HepG2 (cell line): ENCODE measurements around the gene COMMD1. TPM values are rescaled to one million over a fixed set of nuclear protein-coding genes. Genes with fewer than 3 reads are reported as not detected.

Source experiments
- AHR ChIP-seq: IDR thresholded peaks from 2 replicates; pipeline ENCODE4 v1.6.1; 2018; ENCODE audit warnings: missing genetic modification reagents, missing compliant biosample characterization
- CSRNP2 ChIP-seq: sonication (generic); formaldehyde crosslinking; conservative IDR thresholded peaks from 2 replicates; pipeline ENCODE4 v1.8.0; 2022; ENCODE audit warnings: low read depth, missing genetic modification reagents
- DR1 ChIP-seq: sonication (generic); formaldehyde crosslinking; IDR thresholded peaks from 2 replicates; pipeline ENCODE4 v1.8.0; 2021; ENCODE audit warnings: mild to moderate bottlenecking, missing genetic modification reagents, inconsistent platforms
- ELF1 ChIP-seq: sonication (generic); formaldehyde crosslinking; IDR thresholded peaks from 2 replicates; pipeline ENCODE4 v1.4.0; 2020; ENCODE audit warnings: missing genetic modification reagents
- ELF3 ChIP-seq: IDR thresholded peaks from 2 replicates; pipeline ENCODE4 v1.6.1; 2016; ENCODE audit warnings: missing genetic modification reagents, missing compliant biosample characterization
- HIVEP1 ChIP-seq: sonication (generic); formaldehyde crosslinking; IDR thresholded peaks from 2 replicates; pipeline ENCODE4 v1.4.0; 2020; ENCODE audit warnings: mild to moderate bottlenecking, missing genetic modification reagents
- HMGA1 ChIP-seq: sonication (generic); formaldehyde crosslinking; conservative IDR thresholded peaks from 2 replicates; pipeline ENCODE4 v1.4.0; 2020; ENCODE audit warnings: missing genetic modification reagents
- RORA ChIP-seq: sonication (generic); formaldehyde crosslinking; IDR thresholded peaks from 2 replicates; pipeline ENCODE4 v1.5.0; 2020; ENCODE audit warnings: mild to moderate bottlenecking, missing genetic modification reagents, moderate library complexity
- SALL1 ChIP-seq: sonication (generic); formaldehyde crosslinking; IDR thresholded peaks from 2 replicates; pipeline ENCODE4 v1.8.0; 2022; ENCODE audit warnings: mild to moderate bottlenecking, missing genetic modification reagents
- TFAP4 ChIP-seq: sonication (generic); IDR thresholded peaks from 2 replicates; pipeline ENCODE4 v1.6.1; 2016; ENCODE audit warnings: low read depth, borderline replicate concordance
- ZBTB10 ChIP-seq: sonication (generic); formaldehyde crosslinking; IDR thresholded peaks from 2 replicates; pipeline ENCODE4 v1.4.0; 2020; ENCODE audit warnings: missing genetic modification reagents, borderline replicate concordance
- ZBTB7A ChIP-seq: sonication (generic); formaldehyde crosslinking; IDR thresholded peaks from 2 replicates; pipeline ENCODE4 v1.8.0; 2022; ENCODE audit warnings: mild to moderate bottlenecking, missing genetic modification reagents
- ZNF207 ChIP-seq: fragments of 450-650 bp; IDR thresholded peaks from 2 replicates; pipeline ENCODE4 v1.6.1; 2016; ENCODE audit warnings: antibody characterized with exemption, borderline replicate concordance
- ZNF550 ChIP-seq: sonication (generic); formaldehyde crosslinking; IDR thresholded peaks from 2 replicates; pipeline ENCODE4 v1.4.0; 2020; ENCODE audit warnings: mild to moderate bottlenecking, missing genetic modification reagents, borderline replicate concordance
- ZNF615 ChIP-seq: sonication (generic); formaldehyde crosslinking; IDR thresholded peaks from 2 replicates; pipeline ENCODE4 v1.5.0; 2020; ENCODE audit warnings: mild to moderate bottlenecking, missing genetic modification reagents, borderline replicate concordance
- polyA plus RNA-seq, 8 experiments: library from polyadenylated mRNA; depleted of rRNA in 3 of 8; stranded (reverse) in 7 of 8; unstranded in 1 of 8; fragments of >200 nt; fragmentation: Illumina TruSeq in 4 of 8; extraction: Trizol in 4 of 8; gene quantifications; 2 replicates each; pipeline versions ENCODE4 v1.2.1 to v1.2.3, GENCODE V29; 2011 to 2016; ENCODE audit warnings: low read depth in 4 of 8, missing spikeins in 1 of 8, mixed read lengths in 1 of 8; ENCODE audit not compliant: insufficient read depth in 1 of 8
- total RNA-seq, 5 experiments: library from RNA; depleted of rRNA; stranded (reverse); fragments of >200 nt; fragmentation: Illumina TruSeq; extraction: Trizol; gene quantifications; 2 replicates each; pipeline ENCODE4 v1.2.3, GENCODE V29; 2016; ENCODE audit warnings: low read depth in 1 of 5
- TF ChIP-seq, protein P1 (sequence below): sonication (generic); formaldehyde crosslinking; IDR thresholded peaks from 2 replicates; pipeline ENCODE4 v1.4.0; 2020; ENCODE audit warnings: missing genetic modification reagents, borderline replicate concordance

The COMMD1 gene
- total and polyA plus RNA-seq, 2 of the 13 experiments (the other 11 are each of a cell fraction or from before 2014, with no cell fraction given) = 25.7 to 105 TPM

DNA sequence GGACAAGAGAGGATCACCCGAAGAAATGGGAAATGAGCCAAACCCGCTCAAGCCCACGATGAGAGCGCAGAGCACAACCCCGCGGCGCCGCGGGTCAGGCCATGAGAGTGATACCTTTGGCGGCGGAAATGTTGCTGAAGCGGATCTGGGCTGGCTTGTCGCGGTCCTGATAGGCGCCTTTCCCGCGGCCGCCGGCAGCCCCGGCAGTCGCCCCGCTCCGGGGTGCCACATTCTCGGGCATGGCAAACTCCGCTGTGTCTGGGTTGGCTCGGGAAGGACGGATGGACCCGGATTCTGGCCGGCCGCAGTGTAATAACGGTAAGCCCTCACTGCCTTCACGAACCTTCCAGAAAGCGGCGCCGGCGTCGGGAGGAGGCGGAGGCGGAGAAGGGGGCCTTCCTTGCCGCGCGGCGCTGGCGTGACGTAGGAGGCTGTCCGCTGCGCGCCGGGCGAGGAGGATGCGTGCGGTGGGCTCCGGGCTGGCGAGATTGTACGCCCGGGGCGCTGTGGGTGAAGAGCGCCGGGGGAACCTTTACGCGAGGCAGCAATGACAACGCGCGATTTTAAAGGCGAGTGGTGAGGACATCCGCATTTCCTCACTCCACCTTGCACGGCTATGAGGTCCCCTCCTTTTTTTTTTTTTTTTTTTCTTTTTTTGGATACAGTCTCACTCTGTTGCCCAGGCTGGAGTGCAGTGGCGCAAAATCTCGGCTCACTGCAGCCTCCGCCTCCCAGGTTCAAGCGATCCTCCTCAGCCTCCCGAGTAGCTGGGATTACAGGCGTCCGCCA lies 17.0 kb upstream of the COMMD1 start, which contains the start of gene CCT4 (continued):
- TF ChIP-seq, protein P1, sequence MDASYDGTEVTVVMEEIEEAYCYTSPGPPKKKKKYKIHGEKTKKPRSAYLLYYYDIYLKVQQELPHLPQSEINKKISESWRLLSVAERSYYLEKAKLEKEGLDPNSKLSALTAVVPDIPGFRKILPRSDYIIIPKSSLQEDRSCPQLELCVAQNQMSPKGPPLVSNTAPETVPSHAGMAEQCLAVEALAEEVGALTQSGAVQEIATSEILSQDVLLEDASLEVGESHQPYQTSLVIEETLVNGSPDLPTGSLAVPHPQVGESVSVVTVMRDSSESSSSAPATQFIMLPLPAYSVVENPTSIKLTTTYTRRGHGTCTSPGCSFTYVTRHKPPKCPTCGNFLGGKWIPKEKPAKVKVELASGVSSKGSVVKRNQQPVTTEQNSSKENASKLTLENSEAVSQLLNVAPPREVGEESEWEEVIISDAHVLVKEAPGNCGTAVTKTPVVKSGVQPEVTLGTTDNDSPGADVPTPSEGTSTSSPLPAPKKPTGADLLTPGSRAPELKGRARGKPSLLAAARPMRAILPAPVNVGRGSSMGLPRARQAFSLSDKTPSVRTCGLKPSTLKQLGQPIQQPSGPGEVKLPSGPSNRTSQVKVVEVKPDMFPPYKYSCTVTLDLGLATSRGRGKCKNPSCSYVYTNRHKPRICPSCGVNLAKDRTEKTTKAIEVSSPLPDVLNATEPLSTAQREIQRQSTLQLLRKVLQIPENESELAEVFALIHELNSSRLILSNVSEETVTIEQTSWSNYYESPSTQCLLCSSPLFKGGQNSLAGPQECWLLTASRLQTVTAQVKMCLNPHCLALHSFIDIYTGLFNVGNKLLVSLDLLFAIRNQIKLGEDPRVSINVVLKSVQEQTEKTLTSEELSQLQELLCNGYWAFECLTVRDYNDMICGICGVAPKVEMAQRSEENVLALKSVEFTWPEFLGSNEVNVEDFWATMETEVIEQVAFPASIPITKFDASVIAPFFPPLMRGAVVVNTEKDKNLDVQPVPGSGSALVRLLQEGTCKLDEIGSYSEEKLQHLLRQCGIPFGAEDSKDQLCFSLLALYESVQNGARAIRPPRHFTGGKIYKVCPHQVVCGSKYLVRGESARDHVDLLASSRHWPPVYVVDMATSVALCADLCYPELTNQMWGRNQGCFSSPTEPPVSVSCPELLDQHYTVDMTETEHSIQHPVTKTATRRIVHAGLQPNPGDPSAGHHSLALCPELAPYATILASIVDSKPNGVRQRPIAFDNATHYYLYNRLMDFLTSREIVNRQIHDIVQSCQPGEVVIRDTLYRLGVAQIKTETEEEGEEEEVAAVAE = peak; percentile 66; the same call in 1 of the 2 replicates
- no peak for TF ChIP-seq ZNF615
- peak; percentile 60; the same call in 1 of the 2 replicates for TF ChIP-seq AHR (CRISPR knock-in tag)
- TF ChIP-seq HIVEP1 (CRISPR knock-in tag) = peak; percentile 95; the same call in 1 of the 2 replicates
- TF ChIP-seq ELF3 = peak; percentile 84
- no peak for TF ChIP-seq HMGA1
- TF ChIP-seq ELF1 (CRISPR knock-in tag) = peak; percentile 80
- peak; percentile 82 for TF ChIP-seq ZBTB7A
- no peak for TF ChIP-seq TFAP4
- TF ChIP-seq DR1 (CRISPR knock-in tag) = peak; percentile 99
- peak; percentile 93 for TF ChIP-seq SALL1 (CRISPR knock-in tag)
- no peak for TF ChIP-seq ZNF207
- no peak; the same call in none of the 2 replicates for TF ChIP-seq ZNF550
- no peak for TF ChIP-seq RORA (CRISPR knock-in tag)
- no peak; the same call in 1 of the 2 replicates for TF ChIP-seq CSRNP2
- TF ChIP-seq ZBTB10 (CRISPR knock-in tag) = no peak
